ENCODE data around the gene LRMDA.
"Not testable (repeated sequence)": the region's sequence is repeated elsewhere in the genome, so short reads cannot be mapped to it uniquely, and the experiment has no call there.

Gene LRMDA

DNA sequence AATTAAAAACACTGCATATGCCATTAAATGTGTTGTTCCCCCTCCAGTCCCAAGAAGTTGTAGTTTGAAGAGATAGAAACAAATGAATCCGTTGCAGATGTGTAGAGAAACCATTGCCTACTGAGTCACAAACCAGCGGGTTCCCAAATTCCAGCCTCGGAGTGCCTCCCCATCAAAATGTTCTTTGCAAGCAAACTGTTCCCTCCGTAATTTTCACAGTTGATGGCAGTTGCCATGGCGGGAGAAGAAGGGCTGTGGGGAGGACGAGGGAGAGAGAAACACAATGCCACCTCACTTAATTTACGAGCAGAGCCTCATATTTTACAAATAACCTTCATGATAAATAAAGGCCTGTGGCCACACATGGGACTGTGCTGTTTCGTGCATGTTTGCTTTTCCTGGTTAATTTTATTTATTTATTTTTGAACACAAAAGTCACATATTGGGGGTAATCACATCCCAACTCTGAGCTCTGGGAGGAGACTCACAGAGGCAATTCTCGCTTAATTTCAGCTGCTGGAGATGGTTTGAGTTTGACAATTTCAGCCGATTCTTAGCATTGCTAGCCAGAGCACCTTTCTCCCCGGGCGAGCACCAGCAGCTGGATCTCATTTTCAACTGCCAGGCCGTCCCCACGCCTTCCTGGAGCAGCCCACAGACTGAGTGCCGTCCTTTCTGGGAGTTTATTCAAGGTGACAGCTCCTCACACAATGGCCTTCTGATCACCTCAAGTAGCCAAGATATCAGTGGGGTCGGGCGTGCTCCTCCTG lies 1122.0 kb downstream of the LRMDA start:
- DNase-seq, result no peak

DNA sequence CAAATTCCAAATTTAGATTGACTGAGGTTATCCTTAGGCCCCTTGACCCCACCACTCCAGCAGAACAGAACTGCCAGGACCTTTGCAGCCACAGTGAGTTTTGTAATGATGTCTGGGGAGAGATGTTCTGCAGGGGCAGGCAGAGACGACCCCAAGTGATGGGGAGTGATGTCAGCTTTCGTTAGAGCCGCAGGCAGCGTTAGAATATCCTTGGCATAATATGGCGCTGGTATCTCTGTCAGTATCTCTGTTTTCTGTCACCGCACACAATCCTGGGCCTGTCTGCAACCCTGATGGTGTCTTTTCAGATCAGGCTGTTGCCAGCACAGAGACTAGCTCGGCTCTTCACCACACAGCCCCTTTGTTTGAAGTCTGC lies 1122.6 kb downstream of the LRMDA start:
- DNase-seq, result no peak

DNA sequence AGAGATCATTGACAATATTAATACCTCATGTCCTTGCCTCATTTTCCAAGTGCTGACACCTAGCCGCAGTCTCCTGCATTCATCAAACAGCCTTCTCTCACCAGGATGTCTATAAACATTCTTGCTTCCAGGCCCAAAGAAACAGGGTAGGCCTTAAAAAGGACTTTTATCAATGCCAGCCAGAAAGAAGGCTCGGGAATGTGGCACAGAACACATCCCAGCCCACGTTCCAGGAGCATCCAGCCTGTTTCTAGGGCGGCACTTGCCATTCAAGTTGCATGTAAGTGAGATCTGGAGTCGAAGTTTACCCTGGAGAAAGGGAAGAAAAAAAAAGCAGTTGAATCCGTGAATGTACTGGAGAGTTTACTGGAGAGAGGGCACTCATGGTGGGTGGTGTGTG lies 1123.1 kb downstream of the LRMDA start:
- DNase-seq, result no peak

DNA sequence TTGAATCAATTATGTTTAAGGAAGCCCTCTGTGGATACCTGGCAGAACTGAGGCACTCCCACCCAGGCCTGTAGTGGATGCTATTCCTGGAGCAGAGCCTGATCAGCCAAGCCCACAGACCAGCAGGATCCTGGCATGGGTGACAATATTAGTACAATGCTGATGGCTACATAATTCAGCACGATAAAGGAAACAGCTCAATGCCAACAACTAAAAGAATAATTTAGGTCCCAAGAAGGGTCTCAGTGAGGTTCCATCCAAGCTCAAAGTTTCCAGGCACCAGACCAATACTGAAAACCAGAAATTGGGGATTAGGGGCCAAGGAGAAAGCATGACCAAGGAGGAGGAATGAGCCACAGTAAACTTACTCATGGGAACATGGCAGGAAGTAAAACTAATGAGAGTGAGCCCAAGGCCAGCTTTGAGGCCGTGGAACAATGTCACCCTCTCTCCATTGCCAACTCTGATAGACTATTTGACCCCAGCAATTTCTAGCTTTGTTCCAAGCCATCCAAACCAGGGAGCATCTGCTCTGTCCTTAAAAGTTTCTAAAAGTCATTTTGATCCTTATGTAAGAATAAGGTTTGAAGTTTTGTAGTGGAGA lies 1123.7 kb downstream of the LRMDA start:
- DNase-seq, result no peak

DNA sequence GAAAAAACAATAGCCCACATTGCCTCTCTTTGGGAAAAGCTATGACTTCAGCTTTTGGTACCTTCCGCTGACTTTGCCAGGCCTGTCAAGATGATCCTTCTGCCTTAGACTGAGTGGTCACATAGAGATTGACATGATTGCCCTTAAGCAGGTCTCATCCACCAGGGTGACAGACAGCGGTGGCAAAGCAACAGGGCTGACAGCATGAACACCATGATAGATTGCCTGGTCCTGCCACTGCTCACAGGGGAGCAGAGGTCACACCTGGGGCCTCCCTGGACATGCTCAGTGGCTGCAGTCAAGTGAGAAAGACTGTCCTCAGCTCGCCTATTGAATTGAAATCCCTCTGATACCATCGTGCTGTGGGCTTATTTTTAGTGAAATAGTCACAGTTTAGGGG lies 1125.9 kb downstream of the LRMDA start:
- no peak for DNase-seq

DNA sequence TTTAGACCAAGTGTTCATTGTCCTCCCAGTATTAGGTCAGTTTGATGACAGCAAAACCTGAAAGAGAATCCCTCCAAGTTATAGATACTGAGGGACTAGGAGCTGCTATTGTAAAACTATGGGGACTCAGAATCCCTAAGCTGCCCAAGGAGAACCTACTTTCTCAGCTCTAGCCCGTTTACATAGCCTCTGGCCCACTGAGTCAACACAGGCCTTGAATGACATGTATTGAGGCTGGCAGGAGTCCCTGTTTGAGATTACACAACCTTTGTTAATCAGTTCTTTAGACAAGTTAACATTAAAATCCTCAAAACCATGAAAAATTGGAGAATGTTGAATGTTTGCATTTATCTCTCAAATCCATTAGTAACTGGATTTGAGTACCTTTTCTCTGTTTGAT lies 1127.2 kb downstream of the LRMDA start:
- no peak for DNase-seq

DNA sequence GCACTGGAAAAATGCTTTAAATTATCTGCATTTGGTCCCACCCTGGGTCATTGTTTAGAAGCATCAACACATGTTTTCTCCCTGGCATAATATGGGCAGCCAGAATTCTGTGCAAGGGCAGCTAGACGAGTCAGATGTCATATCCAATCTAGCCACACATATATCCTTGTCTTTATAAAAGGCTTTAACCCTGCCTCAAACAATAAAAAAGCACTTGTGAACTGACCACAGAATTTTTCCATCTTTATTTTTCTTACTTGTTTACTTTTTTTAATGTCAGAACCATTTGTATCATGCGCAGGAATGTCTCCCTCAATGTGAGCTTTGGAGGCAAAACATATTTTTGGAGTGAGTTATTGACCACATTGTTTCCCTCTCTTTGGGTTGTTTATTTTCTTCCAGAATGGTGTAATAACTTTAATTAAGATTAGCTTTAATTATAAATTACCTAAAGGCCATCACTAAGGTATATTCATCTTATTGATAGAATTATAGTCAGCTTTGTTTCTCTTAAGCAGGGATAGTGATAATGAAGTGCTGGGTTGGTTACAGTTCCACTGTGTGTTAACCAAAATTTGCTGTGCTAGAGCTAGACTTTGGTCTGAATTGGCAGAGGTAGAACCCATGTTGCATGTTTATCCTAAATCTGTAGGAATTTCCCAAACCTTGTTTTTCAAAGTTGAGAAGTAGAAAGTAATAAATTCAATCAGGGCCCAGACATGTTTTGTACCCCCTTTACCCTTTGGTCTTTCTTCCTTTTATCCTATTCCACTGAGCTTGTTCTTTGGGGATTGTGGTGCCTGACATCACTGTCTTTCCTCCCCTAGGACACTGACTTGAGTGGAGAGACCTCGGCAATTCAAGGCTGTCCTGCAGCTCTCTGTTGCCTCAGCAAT lies 1127.8 kb downstream of the LRMDA start:
- DNase-seq, result no peak

DNA sequence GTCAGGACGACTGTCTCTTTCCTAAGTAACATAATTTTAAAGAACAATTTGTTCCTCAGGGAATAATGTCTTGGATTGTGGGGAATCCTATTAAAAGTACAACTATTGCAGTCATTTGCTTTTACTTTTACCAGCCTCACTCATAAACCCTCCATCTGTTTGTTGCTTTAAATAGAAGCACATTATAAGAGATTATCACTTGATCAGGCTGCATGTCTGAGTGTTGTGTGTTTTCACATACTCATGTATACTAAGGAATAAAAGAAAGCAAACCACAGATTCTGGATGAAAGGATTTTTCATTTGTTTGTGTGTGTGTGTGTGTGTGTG lies 1128.4 kb downstream of the LRMDA start:
- no peak for DNase-seq

DNA sequence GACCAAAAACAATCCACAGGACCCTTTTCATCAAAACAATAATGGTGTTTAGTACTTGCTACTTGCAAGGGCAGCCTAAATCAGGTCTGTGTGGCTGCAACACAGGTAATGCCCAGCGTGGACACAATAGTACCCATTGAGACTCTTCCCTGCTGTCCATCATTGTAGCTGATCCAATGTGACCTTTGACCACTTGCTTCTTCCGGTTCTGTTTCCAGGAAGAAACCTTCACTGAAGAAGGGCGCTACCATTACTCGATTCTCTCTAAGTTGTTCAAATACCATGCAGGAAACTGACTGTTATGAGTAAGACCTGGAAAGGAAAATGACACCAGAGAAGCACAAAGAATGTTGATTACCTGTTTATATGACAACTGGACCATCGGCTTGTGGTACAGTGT lies 1128.9 kb downstream of the LRMDA start:
- DNase-seq, result no peak

DNA sequence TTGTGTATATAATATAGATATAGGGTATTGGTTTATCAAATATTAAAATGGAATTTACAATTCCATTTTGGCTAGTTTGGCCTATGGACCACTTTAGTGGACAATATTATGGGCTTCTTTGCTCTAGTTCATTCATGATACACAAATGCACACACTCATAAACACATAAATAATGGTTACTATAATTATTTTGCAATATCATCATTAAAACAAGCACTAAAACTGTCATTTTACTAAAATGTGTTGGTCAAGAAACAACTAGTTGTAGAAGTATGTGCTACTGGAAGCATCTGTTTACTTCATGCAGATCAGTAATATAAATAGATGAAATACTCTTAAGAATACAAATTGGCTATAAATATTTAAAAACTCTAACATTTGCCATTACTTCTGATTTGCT lies 1131.9 kb downstream of the LRMDA start:
- DNase-seq, result no peak

DNA sequence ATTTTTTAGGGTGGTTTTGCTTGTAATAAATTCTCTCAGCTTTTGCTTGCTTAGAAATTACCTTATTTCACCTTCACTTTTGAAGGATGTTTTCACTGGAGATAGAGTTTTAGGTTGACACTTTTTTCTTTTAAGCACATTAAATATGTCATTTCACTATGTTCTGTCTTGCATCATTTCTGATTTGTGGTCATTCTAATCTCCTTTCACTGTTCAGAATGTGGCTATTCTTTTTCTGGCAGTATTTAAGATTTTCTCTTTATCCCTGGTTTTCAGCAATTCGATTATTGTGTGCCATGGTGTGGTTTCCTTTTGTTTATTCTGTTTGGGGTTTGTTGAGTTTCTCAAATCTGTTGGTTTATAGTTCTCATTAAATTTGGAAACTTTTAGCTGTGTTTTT lies 1140.6 kb downstream of the LRMDA start:
- DNase-seq, result no peak

DNA sequence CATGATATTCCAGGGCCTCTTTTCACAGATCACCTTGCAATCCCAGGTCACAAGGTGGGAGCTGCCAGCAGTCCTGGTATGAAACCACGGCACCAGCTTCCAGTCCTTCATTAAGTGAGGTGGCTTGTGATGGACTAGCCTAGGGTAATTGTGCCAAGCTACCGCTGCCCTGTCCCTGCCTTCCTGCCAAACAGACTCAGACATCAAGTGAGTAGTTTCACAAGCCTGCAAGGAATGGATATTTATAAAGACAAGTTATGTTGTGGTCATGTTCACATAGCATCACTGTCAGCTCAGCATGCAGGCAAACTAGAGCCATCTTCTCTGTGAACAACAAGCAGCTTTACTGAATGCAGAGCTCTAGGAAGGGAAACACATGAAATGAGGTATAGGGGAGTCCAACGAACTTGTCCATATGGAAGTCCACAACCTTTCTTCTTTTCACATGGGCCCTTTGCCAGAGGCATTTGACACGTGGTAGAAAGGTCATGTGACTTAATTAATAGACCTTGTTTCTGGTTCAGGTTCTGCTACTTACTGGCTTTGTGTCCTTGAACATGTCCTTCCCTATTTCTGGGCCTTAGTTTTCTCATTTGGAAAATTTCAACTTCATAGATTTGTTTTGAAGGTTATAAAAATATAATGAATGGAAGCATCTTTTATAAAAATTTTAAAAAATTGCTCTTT lies 1145.0 kb downstream of the LRMDA start:
- DNase-seq, result no peak

DNA sequence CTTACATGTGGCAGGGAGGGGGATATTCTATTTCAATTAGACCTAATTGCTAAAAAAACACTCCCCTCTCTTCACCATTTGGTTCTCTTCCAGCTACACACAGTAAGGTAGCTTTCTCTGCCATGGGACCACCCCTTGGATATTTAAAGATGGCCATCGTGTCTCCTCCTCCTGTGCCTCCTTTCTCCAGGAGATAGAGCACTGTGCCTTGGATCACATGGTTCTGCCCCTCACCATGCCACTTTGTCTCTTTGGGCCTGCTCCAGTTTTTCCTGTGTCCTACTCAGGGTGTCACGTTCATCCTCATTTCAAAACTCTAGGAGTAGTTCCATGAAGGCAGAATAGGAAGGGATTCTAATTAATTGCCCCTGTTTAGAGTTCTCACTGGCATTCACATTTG lies 1146.0 kb downstream of the LRMDA start:
- DNase-seq, result no peak

DNA sequence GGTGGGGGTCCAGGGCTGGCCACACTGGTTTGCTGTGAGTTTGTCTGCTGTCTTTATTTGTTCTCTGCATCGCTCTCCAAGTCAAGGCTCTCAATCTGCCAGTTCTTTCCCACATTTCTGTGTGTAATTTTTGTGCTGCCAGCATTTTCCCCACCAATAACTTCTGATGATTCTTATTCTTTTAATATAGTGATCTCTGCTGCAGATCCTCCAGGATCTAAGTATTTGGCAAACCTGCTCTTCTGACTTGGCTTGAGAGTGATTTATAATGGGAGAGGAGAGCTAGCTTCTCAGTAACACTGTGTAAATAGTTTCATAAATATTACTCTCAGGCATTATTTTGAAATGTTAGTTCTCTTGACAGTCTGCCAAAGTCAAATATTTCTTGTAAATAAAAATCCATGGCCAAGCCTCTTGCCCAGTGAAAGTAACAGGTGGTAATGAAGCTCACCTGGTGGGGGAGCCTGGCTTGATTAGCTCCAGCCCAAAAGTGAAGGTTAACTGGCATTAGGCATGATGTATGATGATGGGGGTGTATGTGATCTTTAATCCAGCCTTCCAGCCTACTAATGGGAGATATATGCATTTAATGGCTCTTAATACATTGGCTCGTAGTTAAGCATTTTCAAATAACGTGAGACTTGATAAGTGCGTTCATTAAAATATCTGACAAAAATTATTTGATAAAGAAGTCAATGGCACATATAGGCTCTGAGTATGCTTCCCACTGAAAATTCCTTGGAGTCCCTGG lies 1150.3 kb downstream of the LRMDA start:
- no peak for DNase-seq

DNA sequence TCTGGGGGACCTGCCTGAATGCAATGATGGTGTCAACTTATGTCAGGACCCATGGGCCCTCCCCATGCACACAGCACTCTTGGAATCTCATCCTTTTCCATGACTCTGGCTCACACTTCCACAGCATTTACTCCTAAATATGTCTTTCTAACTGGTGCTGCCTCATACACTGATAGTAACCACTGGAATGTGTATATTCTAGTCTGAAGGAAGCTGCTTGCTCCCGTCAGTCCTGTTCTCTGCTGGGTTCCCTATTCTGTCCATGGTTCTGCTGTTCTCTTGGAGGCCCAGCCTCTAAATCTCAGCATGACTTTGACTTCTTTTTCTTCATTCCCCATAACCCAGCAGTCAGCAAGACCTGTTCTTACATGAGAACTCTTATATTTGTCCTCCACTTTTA lies 1151.1 kb downstream of the LRMDA start:
- no peak for DNase-seq

DNA sequence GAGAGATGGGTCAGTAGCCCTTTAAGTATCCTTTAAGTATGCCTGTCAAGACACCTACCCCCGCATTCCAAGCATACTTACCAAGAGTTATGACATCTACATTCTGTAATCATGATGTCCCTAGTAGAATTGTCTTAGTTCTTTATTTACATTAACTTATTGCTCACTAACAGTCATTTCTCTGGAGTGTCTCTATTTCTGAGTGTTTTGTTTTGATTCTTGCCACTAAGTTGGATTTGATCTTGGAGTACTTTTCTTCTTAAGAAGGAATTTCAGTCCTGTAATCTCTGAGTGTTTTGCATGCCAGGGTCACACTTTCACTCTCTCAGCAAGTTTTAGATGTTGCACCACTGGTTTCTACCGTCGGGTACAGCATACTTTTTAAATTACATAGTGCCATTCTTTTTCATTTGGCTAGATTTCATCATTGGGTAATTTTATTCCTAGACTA lies 1152.3 kb downstream of the LRMDA start:
- no peak for DNase-seq

DNA sequence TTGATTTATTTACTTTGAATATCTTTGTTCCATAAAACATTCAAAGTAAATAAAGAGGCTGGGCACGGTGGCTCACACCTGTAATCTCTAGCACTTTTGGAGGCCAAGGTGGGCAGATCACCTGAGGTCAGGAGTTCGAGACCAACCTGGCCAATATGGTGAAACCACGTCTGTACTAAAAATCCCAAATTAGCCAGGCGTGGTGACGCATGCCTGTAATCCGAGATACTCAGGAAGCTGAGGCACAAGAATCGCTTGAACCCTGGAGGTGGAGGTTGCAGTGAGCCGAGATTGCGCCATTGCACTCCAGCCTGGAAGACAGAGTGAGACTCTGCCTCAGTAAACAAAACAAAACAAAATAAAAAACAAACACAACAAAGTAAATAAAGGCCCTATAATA lies 1153.0 kb downstream of the LRMDA start:
- not testable (repeated sequence) for DNase-seq

Data from GDM1 (cell line).